WTC11 (cell line): ENCODE data around the gene CHAT.

Experiments
- ATF3 ChIP-seq: sonication (generic); formaldehyde crosslinking; conservative IDR thresholded peaks from 2 replicates; pipeline ENCODE4 v1.8.1; 2022; ENCODE audit warnings: mild to moderate bottlenecking, missing genetic modification reagents
- KAT7 ChIP-seq: sonication (generic); formaldehyde crosslinking; IDR thresholded peaks from 2 replicates; pipeline ENCODE4 v1.8.1; 2023; ENCODE audit warnings: missing genetic modification reagents, mild to moderate bottlenecking, borderline replicate concordance
- NFYB ChIP-seq: sonication (generic); formaldehyde crosslinking; conservative IDR thresholded peaks from 2 replicates; pipeline ENCODE4 v1.8.0; 2022; ENCODE audit warnings: low read depth, missing genetic modification reagents
- TEAD4 ChIP-seq: sonication (generic); formaldehyde crosslinking; IDR thresholded peaks from 2 replicates; pipeline ENCODE4 v1.8.0; 2022; ENCODE audit warnings: mild to moderate bottlenecking, missing genetic modification reagents
- TF ChIP-seq, protein P1 (sequence below): fragments of 200-600 bp; IDR thresholded peaks from 2 replicates; pipeline ENCODE4 v1.8.0; 2022; ENCODE audit warnings: antibody characterized with exemption
- TF ChIP-seq, protein P2 (sequence below): sonication (generic); formaldehyde crosslinking; IDR thresholded peaks from 2 replicates; pipeline ENCODE4 v1.8.0; 2023; ENCODE audit warnings: mild to moderate bottlenecking, missing genetic modification reagents

DNA sequence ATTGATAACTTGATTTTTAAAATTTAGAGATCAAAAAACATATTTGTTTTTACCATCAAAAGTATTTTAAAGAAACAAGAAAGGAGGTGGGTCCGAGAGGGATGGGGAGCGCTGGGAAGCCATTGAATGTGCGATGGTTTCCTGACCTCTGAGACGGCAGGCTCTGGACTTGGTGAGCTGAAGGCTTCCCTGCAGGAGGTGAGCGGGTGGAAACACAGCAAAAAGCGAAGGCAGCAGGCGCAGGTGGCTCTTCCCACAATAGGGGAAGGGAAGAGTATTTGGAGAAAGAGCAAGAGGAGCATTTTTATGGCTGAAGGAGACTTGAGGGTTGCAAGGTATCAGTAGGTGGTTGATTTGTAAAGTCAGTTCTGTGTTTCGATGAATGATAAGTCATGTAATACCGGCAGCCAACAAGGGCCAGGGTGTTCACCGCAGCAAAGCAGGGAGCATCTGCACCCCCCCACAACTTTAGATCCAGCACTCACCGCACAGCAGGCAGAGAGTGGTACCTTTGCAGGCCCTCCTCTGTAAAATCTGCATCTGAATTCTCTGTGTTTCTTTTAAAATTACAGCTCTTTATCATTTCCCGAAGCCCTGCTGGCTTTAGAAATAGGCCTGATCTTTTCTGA, 76.2 kb downstream of the CHAT start:
- TF ChIP-seq TEAD4 (CRISPR knock-in tag) (no peak), KAT7 (CRISPR knock-in tag) (no peak), NFYB (CRISPR knock-in tag) (no peak), ATF3 (no peak)
- TF ChIP-seq, protein P1, sequence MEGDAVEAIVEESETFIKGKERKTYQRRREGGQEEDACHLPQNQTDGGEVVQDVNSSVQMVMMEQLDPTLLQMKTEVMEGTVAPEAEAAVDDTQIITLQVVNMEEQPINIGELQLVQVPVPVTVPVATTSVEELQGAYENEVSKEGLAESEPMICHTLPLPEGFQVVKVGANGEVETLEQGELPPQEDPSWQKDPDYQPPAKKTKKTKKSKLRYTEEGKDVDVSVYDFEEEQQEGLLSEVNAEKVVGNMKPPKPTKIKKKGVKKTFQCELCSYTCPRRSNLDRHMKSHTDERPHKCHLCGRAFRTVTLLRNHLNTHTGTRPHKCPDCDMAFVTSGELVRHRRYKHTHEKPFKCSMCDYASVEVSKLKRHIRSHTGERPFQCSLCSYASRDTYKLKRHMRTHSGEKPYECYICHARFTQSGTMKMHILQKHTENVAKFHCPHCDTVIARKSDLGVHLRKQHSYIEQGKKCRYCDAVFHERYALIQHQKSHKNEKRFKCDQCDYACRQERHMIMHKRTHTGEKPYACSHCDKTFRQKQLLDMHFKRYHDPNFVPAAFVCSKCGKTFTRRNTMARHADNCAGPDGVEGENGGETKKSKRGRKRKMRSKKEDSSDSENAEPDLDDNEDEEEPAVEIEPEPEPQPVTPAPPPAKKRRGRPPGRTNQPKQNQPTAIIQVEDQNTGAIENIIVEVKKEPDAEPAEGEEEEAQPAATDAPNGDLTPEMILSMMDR: no peak
- TF ChIP-seq, protein P2, sequence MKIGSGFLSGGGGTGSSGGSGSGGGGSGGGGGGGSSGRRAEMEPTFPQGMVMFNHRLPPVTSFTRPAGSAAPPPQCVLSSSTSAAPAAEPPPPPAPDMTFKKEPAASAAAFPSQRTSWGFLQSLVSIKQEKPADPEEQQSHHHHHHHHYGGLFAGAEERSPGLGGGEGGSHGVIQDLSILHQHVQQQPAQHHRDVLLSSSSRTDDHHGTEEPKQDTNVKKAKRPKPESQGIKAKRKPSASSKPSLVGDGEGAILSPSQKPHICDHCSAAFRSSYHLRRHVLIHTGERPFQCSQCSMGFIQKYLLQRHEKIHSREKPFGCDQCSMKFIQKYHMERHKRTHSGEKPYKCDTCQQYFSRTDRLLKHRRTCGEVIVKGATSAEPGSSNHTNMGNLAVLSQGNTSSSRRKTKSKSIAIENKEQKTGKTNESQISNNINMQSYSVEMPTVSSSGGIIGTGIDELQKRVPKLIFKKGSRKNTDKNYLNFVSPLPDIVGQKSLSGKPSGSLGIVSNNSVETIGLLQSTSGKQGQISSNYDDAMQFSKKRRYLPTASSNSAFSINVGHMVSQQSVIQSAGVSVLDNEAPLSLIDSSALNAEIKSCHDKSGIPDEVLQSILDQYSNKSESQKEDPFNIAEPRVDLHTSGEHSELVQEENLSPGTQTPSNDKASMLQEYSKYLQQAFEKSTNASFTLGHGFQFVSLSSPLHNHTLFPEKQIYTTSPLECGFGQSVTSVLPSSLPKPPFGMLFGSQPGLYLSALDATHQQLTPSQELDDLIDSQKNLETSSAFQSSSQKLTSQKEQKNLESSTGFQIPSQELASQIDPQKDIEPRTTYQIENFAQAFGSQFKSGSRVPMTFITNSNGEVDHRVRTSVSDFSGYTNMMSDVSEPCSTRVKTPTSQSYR (CRISPR knock-in tag): no peak
